Ecto neural progenitor cell (in vitro differentiated cells): ENCODE data around the gene FMO3.

Experiments used
- DNase-seq: peaks from one replicate; pipeline ENCODE4 v3.0.0-alpha.2; 2018; ENCODE audit warnings: low spot score

FMO3 gene

GRCh38 chr1:171090604-171091003 is at the start of gene FMO3:
TSS of gene FMO3 (plus strand) at chr1:171090905. CDS start at chr1:171092659, 1,754 bp downstream.
- no peak for DNase-seq

- no peak for DNase-seq
These were observed 42.7 kb upstream of the FMO3 start for GRCh38 chr1:171048014-171048413.

GRCh38 chr1:171052977-171053376 is 37.7 kb upstream of the FMO3 start:
- no peak for DNase-seq

GRCh38 chr1:171055966-171056643 is 34.6 kb upstream of the FMO3 start:
- DNase-seq: no peak

GRCh38 chr1:171061425-171062143 is 29.1 kb upstream of the FMO3 start:
- DNase-seq: no peak

- DNase-seq: no peak
These were observed 27.8 kb upstream of the FMO3 start for GRCh38 chr1:171062902-171063301.

- DNase-seq: no peak
These were observed 15.7 kb upstream of the FMO3 start for GRCh38 chr1:171075041-171075440.

- DNase-seq: no peak
These were observed 9.4 kb upstream of the FMO3 start for GRCh38 chr1:171081314-171081753.

GRCh38 chr1:171081763-171082201 is 8.9 kb upstream of the FMO3 start:
- no peak for DNase-seq

GRCh38 chr1:171082606-171083005 is 8.1 kb upstream of the FMO3 start:
- DNase-seq: no peak

GRCh38 chr1:171083222-171083621 is 7.5 kb upstream of the FMO3 start:
- DNase-seq: no peak

- no peak for DNase-seq
These were observed 6.6 kb upstream of the FMO3 start for GRCh38 chr1:171084091-171084490.

- no peak for DNase-seq
These were observed 5.8 kb upstream of the FMO3 start for GRCh38 chr1:171084870-171085269.

- no peak for DNase-seq
These were observed 2.8 kb upstream of the FMO3 start for GRCh38 chr1:171087896-171088295.

GRCh38 chr1:171103862-171104261 is 13.2 kb downstream of the FMO3 start:
- no peak for DNase-seq

GRCh38 chr1:171107262-171107940 is 16.7 kb downstream of the FMO3 start:
- DNase-seq: no peak

GRCh38 chr1:171107969-171108368 is 17.3 kb downstream of the FMO3 start:
- no peak for DNase-seq

GRCh38 chr1:171109966-171110365 is 19.3 kb downstream of the FMO3 start:
- no peak for DNase-seq

- no peak for DNase-seq
These were observed 20.1 kb downstream of the FMO3 start for GRCh38 chr1:171110621-171111326.

- no peak for DNase-seq
These were observed 21.4 kb downstream of the FMO3 start for GRCh38 chr1:171112119-171112518.

GRCh38 chr1:171113382-171113781 is 22.7 kb downstream of the FMO3 start:
- DNase-seq: no peak

- no peak for DNase-seq
These were observed 24.7 kb downstream of the FMO3 start for GRCh38 chr1:171115280-171115897.
